Type B pancreatic cell (in vitro differentiated cells): ENCODE results near the gene LRMDA. TPM values are rescaled to one million over a fixed set of nuclear protein-coding genes. Genes with fewer than 3 reads are reported as not detected.

Experiments used
- DNase-seq: peaks from one replicate; pipeline ENCODE4 v3.0.0; 2021; ENCODE audit warnings: mixed read lengths; ENCODE audit not compliant: unreplicated experiment; ENCODE audit errors: extremely low spot score
- H3K27ac Mint-ChIP-seq: 2 replicates; pipeline ENCODE4 v1.8.0; 2021; ENCODE audit warnings: mild to moderate bottlenecking, mixed read lengths
- H3K27me3 Mint-ChIP-seq: 2 replicates; pipeline ENCODE4 v1.8.0; 2021; ENCODE audit warnings: mixed read lengths
- H3K36me3 Mint-ChIP-seq: 2 replicates; pipeline ENCODE4 v1.8.0; 2021; ENCODE audit warnings: mixed read lengths
- H3K4me1 Mint-ChIP-seq: one replicate; pipeline ENCODE4 v1.8.0; 2021; ENCODE audit warnings: mixed read lengths; ENCODE audit not compliant: unreplicated experiment
- H3K4me3 Mint-ChIP-seq: 2 replicates; pipeline ENCODE4 v1.8.0; 2021; ENCODE audit warnings: mild to moderate bottlenecking, mixed read lengths
- H3K9me3 Mint-ChIP-seq: 2 replicates; pipeline ENCODE4 v1.8.0; 2021; ENCODE audit warnings: mixed read lengths
- CTCF ChIP-seq: fragments of 200-600 bp; sonication (generic); conservative IDR thresholded peaks from 2 replicates; pipeline ENCODE4 v1.5.0; 2021; ENCODE audit warnings: antibody characterized with exemption, mild to moderate bottlenecking
- total RNA-seq: library from RNA; stranded (reverse); gene quantifications from 2 replicates; pipeline ENCODE4 v1.2.1, GENCODE V29; 2021; ENCODE audit warnings: low replicate concordance

LRMDA gene
- total RNA-seq, 1 donor from 2014 or later = 2.0 TPM

DNA sequence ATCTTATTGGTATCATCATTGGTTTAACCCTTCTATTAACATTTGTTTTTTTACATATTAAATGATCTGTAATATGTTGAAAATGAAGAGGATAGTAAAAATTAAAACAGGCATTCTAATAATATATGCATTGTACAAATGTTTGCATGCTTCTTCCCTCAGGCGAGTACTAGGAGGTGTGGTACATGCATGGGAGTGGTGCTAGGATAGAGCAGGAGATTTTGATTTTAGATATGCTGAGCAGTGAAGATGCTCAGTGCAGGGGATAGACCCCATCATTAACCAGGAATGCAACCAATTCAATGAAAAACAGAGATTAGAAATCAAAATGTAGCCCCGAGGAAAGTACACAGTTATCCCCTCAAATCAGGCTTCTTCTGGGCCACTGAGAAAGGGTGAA lies 916.4 kb downstream of the LRMDA start:
- Mint-ChIP-seq H3K27ac (no peak overlapping the region), H3K4me3 (no peak overlapping the region), H3K36me3 (no peaks in the 10 kb centered on the region), H3K9me3 (peaks cover 6% of the 10 kb centered on the region), H3K27me3 (peaks cover 3% of the 10 kb centered on the region), H3K4me1 (peaks cover 3% of the 10 kb centered on the region)
- TF ChIP-seq CTCF = no peak
- DNase-seq = no peak

DNA sequence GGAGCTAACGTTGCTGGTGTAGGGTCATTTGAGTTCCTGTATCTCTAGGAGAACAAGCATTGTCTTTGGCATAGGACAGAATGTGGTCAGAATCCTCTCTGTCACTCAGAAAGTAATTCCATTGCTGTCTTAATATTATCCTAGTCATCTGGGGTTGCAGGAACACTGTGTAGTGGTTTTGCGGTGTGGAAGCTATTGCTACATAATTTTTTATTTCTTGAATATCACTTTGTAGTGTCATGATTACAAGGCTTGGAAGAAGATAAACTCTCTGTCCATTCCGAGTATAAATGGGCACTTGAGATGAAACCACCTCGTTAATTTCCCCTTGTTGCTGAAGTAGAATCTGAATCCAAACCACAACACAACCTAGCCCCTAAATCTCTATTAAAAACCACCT lies 919.2 kb downstream of the LRMDA start:
- no peak for DNase-seq
- Mint-ChIP-seq H3K27me3 (peaks cover 3% of the 10 kb centered on the region), H3K4me3 (no peak overlapping the region), H3K27ac (no peak overlapping the region), H3K9me3 (peaks cover 6% of the 10 kb centered on the region), H3K4me1 (peaks cover 18% of the 10 kb centered on the region), H3K36me3 (no peaks in the 10 kb centered on the region)
- TF ChIP-seq CTCF = no peak

- H3K4me3 Mint-ChIP-seq = no peak overlapping the region
- peaks cover 3% of the 10 kb centered on the region for H3K27me3 Mint-ChIP-seq
- no peak for DNase-seq
- peaks cover 29% of the 10 kb centered on the region for H3K4me1 Mint-ChIP-seq
- no peak for TF ChIP-seq CTCF
- H3K27ac Mint-ChIP-seq = no peak overlapping the region
- peaks cover 6% of the 10 kb centered on the region for H3K9me3 Mint-ChIP-seq
- no peaks in the 10 kb centered on the region for H3K36me3 Mint-ChIP-seq
Observed at GRCh38 chr10:76352300-76352699, 920.9 kb downstream of the LRMDA start.

DNA sequence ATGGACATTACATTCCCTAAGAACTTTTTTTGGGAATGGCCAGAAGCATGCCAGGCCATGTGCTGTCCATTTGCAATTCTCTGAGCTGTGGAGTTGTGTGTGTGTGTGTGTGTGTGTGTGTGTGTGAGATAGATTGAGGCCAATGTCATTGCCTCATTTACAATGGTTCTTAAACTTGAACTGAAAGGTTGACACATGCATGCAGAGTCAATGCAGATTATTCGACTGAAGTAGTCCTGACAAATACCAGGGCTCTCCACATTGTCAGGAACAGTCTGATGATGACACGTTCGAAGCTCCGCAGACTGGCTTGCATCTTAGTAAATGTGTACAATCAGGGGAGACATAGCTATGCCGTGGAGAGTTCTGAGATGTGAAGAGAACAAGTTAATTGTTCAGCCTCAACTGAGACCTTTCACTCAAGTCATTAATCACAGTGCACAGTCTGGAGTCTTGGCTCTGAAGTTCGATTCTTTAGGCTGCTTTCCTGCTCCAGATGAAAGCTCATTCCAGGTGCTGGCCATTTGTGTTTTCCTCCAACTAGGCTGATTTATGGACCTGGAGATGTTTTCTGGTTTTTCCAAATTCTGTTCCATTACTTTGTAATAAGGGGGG lies 921.9 kb downstream of the LRMDA start:
- peaks cover 30% of the 10 kb centered on the region for H3K4me1 Mint-ChIP-seq
- DNase-seq = no peak
- TF ChIP-seq CTCF = no peak
- peaks cover 3% of the 10 kb centered on the region for H3K27me3 Mint-ChIP-seq
- no peak overlapping the region for H3K27ac Mint-ChIP-seq
- peaks cover 6% of the 10 kb centered on the region for H3K9me3 Mint-ChIP-seq
- no peak overlapping the region for H3K4me3 Mint-ChIP-seq
- H3K36me3 Mint-ChIP-seq = no peaks in the 10 kb centered on the region

- H3K9me3 Mint-ChIP-seq = no peaks in the 10 kb centered on the region
Observed at GRCh38 chr10:76354212-76354738, 922.9 kb downstream of the LRMDA start.

More at GRCh38 chr10:76354212-76354738, 922.9 kb downstream of the LRMDA start:
- peaks cover 27% of the 10 kb centered on the region for H3K4me1 Mint-ChIP-seq
- peaks cover 3% of the 10 kb centered on the region for H3K27me3 Mint-ChIP-seq
- no peak overlapping the region for H3K4me3 Mint-ChIP-seq
- H3K27ac Mint-ChIP-seq = no peak overlapping the region
- H3K36me3 Mint-ChIP-seq = no peaks in the 10 kb centered on the region
- DNase-seq = no peak
- TF ChIP-seq CTCF = no peak
